Retinal pigment epithelial cell (primary cell): ENCODE measurements around the gene TRIP10.
"Not testable (repeated sequence)": the region's sequence is repeated elsewhere in the genome, so short reads cannot be mapped to it uniquely, and the experiment has no call there.

Source experiments
- DNase-seq: peaks from one replicate; pipeline ENCODE4 v3.0.0-alpha.2; 2010; ENCODE audit warnings: low read depth
- H3K4me3 ChIP-seq: 2 replicates; pipeline ENCODE4 v1.5.1; 2011; ENCODE audit warnings: mild to moderate bottlenecking, low read length, control low read depth, moderate library complexity
- CTCF ChIP-seq: conservative IDR thresholded peaks from 2 replicates; pipeline ENCODE4 v1.5.1; 2011; ENCODE audit warnings: low read depth, low read length, control low read depth, inconsistent platforms

The TRIP10 gene

GRCh38 chr19:6793973-6794372 is 54.5 kb downstream of the TRIP10 start:
- DNase-seq: no peak
- no peak overlapping the region for H3K4me3 ChIP-seq
- no peak for TF ChIP-seq CTCF

GRCh38 chr19:6794686-6795431 is 55.4 kb downstream of the TRIP10 start:
- H3K4me3 ChIP-seq: no peak overlapping the region
- no peak for DNase-seq
- TF ChIP-seq CTCF: no peak

GRCh38 chr19:6796278-6796677 is 56.8 kb downstream of the TRIP10 start:
- TF ChIP-seq CTCF: no peak

GRCh38 chr19:6797646-6798045 is 58.2 kb downstream of the TRIP10 start:
- TF ChIP-seq CTCF: no peak
- H3K4me3 ChIP-seq: no peak overlapping the region
- no peak for DNase-seq

More at GRCh38 chr19:6796278-6796677, 56.8 kb downstream of the TRIP10 start:
- no peak overlapping the region for H3K4me3 ChIP-seq
- no peak for DNase-seq

- DNase-seq, H3K4me3 ChIP-seq: not testable (repeated sequence)
Observed at GRCh38 chr19:6800160-6800790, 60.8 kb downstream of the TRIP10 start.

GRCh38 chr19:6800991-6801484 is 61.6 kb downstream of the TRIP10 start:
- DNase-seq: no peak
- no peak overlapping the region for H3K4me3 ChIP-seq
- no peak for TF ChIP-seq CTCF
